Memory B cell (primary cell): ENCODE results near the gene SYMPK.

Source experiments
- ATAC-seq: fragments of 150-1000 bp; cut with Tn5 transposase; 2 replicates; pipeline ENCODE4 v1.10.0; 2021; ENCODE audit warnings: low read depth, mild to moderate bottlenecking, moderate library complexity
- DNase-seq, 2 donors: peaks; one replicate each; pipeline ENCODE4 v3.0.0; 2022; ENCODE audit warnings: low spot score in 2 of 2
- H3K27ac Mint-ChIP-seq: one replicate; pipeline ENCODE4 v1.8.0; 2022; ENCODE audit warnings: mild to moderate bottlenecking, moderate library complexity, mixed read lengths
- H3K27me3 Mint-ChIP-seq: one replicate; pipeline ENCODE4 v1.8.0; 2022; ENCODE audit warnings: mixed read lengths
- H3K36me3 Mint-ChIP-seq: one replicate; pipeline ENCODE4 v1.8.0; 2022; ENCODE audit warnings: mild to moderate bottlenecking, mixed read lengths
- H3K4me1 Mint-ChIP-seq: one replicate; pipeline ENCODE4 v1.8.0; 2022; ENCODE audit warnings: mixed read lengths
- H3K4me3 Mint-ChIP-seq: one replicate; pipeline ENCODE4 v1.8.0; 2022; ENCODE audit warnings: mild to moderate bottlenecking, moderate library complexity, mixed read lengths
- H3K9me3 Mint-ChIP-seq: one replicate; pipeline ENCODE4 v1.8.0; 2022; ENCODE audit warnings: mixed read lengths

The SYMPK gene

DNA sequence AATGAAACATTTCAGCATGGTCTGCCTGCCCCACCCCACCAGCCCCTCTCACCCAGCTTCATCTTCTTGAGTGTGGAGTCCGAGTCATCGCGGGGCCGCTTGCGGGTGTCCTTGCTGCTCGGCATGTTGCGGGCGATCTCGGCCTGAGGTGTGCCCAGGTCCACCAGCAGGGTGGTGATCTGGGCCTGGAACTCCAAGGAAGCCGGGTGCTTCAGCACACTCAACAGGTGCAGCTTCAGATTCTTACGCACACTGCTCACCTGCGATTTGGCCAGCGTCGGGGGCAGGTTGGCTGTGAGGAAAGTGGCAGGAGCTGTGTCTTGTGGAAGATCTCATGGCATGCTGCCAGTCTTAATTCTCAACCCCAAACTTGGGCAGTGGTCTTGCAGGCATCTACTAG lies 20.7 kb downstream of the SYMPK start:
- Mint-ChIP-seq H3K4me3 (no peak overlapping the region), H3K27me3 (no peaks in the 10 kb centered on the region), H3K27ac (no peak overlapping the region), H3K9me3 (no peaks in the 10 kb centered on the region), H3K36me3 (peaks cover 40% of the 10 kb centered on the region), H3K4me1 (no peaks in the 10 kb centered on the region)
- DNase-seq, result no peak
- no peak for ATAC-seq

DNA sequence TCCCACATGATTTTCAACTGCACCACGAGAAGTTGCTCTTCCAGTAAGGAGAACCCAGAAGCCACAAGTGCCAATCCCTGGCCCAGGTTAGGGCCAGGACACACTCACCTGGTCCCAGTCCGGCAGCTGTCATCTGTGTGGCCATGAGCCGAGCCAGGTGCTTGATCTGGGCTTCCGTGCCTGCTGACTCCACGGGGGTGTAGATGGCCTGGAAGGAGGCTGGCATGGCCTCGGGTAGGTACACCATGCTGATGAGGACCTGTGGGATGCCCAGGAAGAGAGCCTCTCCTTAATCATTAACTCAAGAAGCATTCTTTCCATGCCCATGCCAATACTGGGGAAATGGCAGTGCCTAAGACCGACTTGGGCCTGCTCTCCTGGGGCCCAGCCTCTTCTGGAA lies 28.0 kb downstream of the SYMPK start:
- H3K36me3 Mint-ChIP-seq, result peaks cover 35% of the 10 kb centered on the region
- no peak overlapping the region for H3K4me3 Mint-ChIP-seq
- no peaks in the 10 kb centered on the region for H3K4me1 Mint-ChIP-seq
- no peak overlapping the region for H3K27ac Mint-ChIP-seq
- no peaks in the 10 kb centered on the region for H3K9me3 Mint-ChIP-seq
- ATAC-seq (no peak), DNase-seq (no peak)
- H3K27me3 Mint-ChIP-seq, result no peaks in the 10 kb centered on the region

DNA sequence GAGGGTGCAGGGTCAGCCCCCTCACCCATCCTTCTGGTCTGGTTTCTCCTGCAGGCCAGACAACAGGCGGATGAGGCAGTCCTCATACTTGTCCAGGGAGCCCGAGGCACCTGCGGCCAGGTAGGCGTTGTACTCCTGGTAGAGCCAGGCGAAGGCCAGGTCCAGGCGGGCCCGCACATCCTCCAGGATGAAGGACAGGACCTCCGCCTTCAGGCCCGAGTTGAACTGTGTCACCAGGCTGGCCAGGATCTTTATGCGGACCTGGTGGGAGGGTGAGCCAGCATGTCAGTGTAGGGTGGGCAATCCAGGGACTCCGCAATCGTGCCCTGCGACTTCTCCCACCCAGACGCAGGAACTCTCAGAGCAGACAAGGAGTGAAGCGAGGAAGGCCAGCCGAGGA lies 34.0 kb downstream of the SYMPK start:
- peaks cover 3% of the 10 kb centered on the region for H3K4me1 Mint-ChIP-seq
- H3K4me3 Mint-ChIP-seq, result no peak overlapping the region
- ATAC-seq (no peak), DNase-seq (no peak)
- H3K27ac Mint-ChIP-seq, result no peak overlapping the region
- H3K9me3 Mint-ChIP-seq, result no peaks in the 10 kb centered on the region
- no peaks in the 10 kb centered on the region for H3K27me3 Mint-ChIP-seq
- peaks cover 43% of the 10 kb centered on the region for H3K36me3 Mint-ChIP-seq

DNA sequence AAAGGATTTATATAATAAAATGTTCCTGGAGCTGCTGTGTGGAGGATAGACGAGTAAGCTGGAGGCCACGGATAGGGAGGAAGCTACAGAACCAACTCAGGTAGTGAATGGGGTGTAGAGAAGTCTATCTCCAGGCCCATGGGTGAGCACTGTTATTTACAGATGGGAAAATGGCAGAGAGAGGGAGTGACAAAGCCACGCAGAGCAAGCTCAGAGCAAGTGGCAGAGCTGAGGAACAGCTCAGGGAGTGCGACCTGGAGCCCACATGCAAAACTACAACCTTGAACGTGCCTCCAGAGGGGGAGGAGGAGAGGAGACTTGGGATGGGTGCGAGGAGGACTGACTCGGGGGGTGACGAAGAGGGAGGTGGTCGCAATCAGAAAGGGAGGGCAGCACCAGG lies 34.4 kb downstream of the SYMPK start:
- H3K9me3 Mint-ChIP-seq, result no peaks in the 10 kb centered on the region
- DNase-seq, result no peak
- H3K4me1 Mint-ChIP-seq, result peaks cover 3% of the 10 kb centered on the region
- H3K27me3 Mint-ChIP-seq, result no peaks in the 10 kb centered on the region
- no peak overlapping the region for H3K4me3 Mint-ChIP-seq
- peaks cover 43% of the 10 kb centered on the region for H3K36me3 Mint-ChIP-seq
- ATAC-seq, result no peak
- no peak overlapping the region for H3K27ac Mint-ChIP-seq

DNA sequence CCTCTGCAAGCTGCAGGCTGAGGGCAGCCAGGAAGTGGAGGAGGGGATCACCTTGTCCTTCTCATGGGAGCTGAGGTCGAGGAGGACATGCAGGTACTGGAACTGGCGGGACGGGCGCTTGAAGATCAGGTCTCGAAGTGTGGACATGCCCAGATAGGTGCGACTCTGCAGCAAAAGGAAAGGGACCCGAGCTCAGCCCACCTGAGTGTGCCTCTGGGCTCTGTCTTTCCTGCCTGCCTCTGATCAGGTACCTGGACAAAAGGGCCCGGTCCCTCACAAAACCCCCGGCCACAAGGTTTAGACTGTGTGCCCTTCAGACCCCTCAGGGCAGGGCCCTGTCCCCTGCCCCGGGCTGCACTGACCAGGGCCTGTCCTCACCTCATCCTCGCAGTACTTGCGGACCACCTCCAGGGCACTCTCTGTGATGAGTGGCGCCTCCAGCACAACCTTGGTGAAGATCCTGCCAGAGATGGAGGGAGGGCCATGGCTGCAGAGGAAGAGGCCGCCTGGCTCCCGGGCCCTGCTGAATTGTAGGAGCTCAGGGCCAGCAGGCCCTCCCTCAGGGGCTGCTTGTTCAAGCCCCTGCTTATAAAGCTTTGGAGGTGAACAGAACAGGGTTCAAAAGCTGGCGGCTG lies 35.4 kb downstream of the SYMPK start:
- H3K4me1 Mint-ChIP-seq, result peaks cover 3% of the 10 kb centered on the region
- H3K4me3 Mint-ChIP-seq, result no peak overlapping the region
- no peaks in the 10 kb centered on the region for H3K9me3 Mint-ChIP-seq
- H3K27ac Mint-ChIP-seq, result no peak overlapping the region
- DNase-seq, result no peak
- H3K27me3 Mint-ChIP-seq, result no peaks in the 10 kb centered on the region
- ATAC-seq, result no peak
- H3K36me3 Mint-ChIP-seq, result peaks cover 43% of the 10 kb centered on the region

DNA sequence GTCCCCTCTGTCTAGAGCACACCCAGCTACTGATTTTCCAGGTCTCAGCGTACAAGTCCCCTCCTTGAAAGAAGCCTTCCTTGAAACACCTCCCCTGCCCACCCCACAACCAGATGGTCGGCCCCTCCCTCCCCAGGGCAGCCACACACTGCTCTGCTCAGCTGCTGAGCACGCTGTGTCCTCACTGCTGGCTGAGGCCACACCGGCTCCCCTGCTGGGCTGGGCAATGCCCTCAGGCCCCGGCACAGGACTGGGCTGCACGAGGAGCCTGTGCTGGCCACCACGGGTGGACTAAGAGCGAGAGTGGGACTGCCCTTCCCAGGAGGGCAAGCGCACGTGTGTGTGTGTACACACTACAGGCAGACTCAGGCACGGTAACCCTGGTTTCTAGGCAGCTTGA lies 36.0 kb downstream of the SYMPK start:
- H3K36me3 Mint-ChIP-seq, result peaks cover 40% of the 10 kb centered on the region
- DNase-seq (no peak), ATAC-seq (no peak)
- no peak overlapping the region for H3K4me3 Mint-ChIP-seq
- H3K27ac Mint-ChIP-seq, result no peak overlapping the region
- H3K4me1 Mint-ChIP-seq, result peaks cover 3% of the 10 kb centered on the region
- no peaks in the 10 kb centered on the region for H3K27me3 Mint-ChIP-seq
- H3K9me3 Mint-ChIP-seq, result no peaks in the 10 kb centered on the region

DNA sequence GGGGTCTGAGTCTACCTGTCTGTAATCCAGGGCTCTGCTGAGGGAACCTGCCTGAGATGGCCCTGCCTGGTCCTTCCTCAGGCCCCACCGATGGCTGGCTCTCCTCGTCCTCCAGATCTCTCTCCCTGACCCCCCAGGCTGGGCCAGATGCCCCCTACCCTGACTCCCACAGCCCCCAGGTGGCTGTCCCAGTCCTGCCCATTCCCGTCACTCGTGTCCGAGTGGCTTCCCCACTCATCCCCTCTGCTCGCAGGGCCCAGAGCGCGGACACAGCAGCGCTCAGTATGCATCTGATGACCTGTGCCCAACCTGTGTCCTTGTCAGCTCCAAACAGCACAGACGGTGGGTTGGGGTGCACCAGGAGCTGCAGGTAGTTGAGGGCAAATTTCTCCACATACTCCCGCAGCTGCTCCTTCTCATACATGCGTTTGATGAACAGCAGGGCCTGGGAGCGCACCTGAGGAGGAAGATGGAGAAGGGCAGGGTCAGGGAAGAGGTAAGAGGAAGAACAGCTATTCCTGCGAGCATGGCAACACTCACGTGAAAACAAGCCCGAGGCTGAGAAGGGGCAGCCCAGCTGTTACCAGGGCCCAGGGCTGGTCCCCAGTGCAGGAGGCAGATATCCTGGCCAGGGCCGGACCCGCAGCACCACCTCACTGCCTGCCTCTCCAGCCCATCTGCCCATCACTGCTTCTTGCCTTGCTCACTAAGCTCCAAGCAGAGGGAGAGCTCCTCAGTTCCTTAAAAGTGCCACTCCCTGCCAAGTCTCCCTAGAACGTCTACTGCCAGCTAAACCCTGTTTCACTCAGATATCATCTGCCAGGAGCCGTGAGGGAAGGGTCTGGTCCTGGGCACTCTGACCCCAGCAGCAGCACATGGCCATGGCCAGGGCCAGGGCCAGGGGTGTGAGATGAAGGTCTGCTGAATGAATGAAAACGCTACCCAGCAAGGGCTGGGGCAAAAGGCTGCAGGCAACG lies 36.7 kb downstream of the SYMPK start:
- Mint-ChIP-seq H3K36me3 (peaks cover 37% of the 10 kb centered on the region), H3K4me1 (peaks cover 3% of the 10 kb centered on the region), H3K9me3 (no peaks in the 10 kb centered on the region), H3K27ac (no peak overlapping the region), H3K27me3 (no peaks in the 10 kb centered on the region), H3K4me3 (no peak overlapping the region)
- DNase-seq, result no peak
- ATAC-seq, result no peak

DNA sequence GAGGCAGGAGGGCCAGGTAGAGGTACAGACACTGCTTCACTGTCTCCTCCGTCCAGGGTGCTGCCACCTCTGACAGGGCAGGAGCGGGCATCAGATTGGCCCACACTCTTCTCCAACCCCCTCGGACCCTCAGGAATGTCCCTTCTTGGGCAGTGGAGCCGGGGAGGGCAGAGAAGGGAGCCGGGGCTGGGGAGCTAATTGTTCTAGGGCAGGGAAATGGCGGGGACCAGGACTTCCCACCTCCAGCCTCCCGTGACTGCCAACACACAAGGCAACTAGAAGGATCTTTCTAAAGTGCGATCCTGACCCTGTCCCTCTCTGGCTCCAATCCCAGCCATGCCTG lies 37.7 kb downstream of the SYMPK start:
- Mint-ChIP-seq H3K36me3 (peaks cover 35% of the 10 kb centered on the region), H3K4me3 (no peak overlapping the region), H3K27ac (no peak overlapping the region), H3K4me1 (peaks cover 3% of the 10 kb centered on the region), H3K27me3 (no peaks in the 10 kb centered on the region), H3K9me3 (no peaks in the 10 kb centered on the region)
- ATAC-seq (no peak), DNase-seq (no peak)

DNA sequence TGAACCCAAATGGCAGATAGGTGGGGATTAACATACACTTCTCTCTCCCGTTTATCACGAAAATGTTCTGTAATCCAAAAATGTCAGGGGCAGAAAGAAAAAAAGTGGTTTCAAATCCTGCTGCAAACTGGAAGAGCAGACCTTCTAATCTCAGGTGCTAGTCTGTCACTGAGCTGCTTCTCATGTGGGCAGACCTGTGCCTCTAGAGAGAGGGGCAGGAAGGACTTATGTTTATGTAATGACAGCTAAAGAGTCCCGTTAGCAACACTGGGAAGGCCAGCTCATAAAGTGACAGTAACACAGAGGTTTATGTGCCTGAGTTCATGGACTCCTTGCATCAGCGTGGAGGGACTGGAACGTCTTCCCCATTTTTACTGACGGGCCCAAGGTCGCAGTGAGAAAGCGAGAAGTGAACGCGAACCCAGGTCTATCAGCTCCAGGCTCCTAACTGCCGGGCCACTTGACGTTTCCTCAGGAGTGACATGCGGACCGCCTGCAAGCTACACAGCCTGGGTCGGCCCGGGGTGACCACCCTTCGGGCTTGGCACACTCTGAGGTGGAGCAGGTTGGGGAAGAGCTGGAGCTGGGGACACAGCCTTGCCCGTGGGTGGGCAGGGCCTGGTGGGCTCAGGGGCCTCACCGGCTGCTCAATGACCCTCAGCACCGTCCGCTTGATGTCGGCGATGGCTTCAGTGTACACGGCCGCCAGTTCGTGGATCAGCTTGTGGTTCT lies 38.2 kb downstream of the SYMPK start:
- ATAC-seq, result no peak
- no peaks in the 10 kb centered on the region for H3K27me3 Mint-ChIP-seq
- peaks cover 3% of the 10 kb centered on the region for H3K4me1 Mint-ChIP-seq
- H3K27ac Mint-ChIP-seq, result no peak overlapping the region
- DNase-seq, result no peak
- H3K9me3 Mint-ChIP-seq, result no peaks in the 10 kb centered on the region
- peaks cover 30% of the 10 kb centered on the region for H3K36me3 Mint-ChIP-seq
- no peak overlapping the region for H3K4me3 Mint-ChIP-seq

DNA sequence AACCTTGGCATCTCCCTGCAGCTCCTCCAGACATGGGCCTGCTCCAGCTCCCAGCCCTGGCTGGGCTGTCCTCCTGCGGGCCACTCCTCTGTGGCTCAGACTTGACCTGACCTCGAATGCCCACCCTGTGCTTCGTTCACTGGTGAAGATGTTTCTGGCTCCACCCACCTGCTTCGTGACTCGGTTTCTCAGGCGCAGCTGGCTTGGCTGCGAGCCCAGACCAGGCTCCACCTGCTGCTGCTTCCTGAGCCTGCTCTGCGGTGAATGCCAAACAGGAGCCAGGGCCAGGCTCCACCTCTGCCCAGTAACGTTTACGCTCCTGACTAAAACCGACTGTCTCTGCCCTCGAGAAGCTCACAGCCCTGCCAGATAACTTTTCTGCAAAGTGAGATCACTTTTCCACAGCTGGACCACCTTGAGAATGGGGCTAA lies 38.9 kb downstream of the SYMPK start:
- ATAC-seq, result no peak
- DNase-seq, result no peak
- no peaks in the 10 kb centered on the region for H3K27me3 Mint-ChIP-seq
- peaks cover 29% of the 10 kb centered on the region for H3K36me3 Mint-ChIP-seq
- H3K4me1 Mint-ChIP-seq, result peaks cover 3% of the 10 kb centered on the region
- H3K4me3 Mint-ChIP-seq, result no peak overlapping the region
- no peaks in the 10 kb centered on the region for H3K9me3 Mint-ChIP-seq
- no peak overlapping the region for H3K27ac Mint-ChIP-seq

DNA sequence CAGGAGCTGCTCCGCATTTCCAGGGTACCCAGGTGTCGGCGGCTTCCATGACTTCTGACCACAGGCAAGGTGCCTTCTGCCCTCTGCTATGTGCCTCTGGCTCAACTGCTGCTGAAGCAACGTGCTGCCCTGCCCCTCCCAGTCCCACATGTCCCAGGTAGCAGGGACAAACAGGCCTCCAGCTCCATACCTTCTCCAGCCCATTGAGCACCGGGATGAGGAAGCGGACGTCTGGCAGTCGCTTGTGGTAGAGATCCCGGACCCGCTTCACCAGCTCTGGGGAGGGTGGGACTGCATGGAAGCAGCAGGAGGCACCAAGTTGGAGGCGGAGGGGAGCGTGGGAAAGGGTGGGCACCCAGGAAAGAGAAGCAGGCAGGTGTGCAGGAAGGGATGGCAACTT lies 39.8 kb downstream of the SYMPK start:
- Mint-ChIP-seq H3K27ac (no peak overlapping the region), H3K4me3 (no peak overlapping the region), H3K4me1 (no peaks in the 10 kb centered on the region), H3K9me3 (no peaks in the 10 kb centered on the region), H3K27me3 (no peaks in the 10 kb centered on the region), H3K36me3 (peaks cover 22% of the 10 kb centered on the region)
- DNase-seq (no peak), ATAC-seq (no peak)

DNA sequence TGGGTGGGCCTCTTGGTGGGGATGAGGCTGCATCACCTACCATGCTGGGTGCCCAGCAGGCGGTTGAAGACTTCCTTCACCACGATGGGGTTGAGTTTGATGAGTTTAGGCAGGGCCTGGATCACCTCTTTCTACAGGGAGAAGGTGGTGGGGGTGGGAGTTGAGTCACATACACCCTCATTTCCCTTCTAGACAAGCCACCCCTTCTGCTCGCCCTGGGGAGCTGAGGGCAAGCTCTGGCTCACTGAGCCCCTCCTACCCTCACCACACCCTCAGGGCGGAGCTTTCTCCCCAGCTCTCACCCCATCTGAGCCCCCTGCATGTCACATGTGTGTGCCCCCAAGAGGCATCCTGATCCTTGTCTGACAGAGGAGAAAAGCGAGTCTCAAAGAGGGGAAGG lies 40.2 kb downstream of the SYMPK start:
- Mint-ChIP-seq H3K9me3 (no peaks in the 10 kb centered on the region), H3K27ac (no peak overlapping the region), H3K27me3 (no peaks in the 10 kb centered on the region), H3K4me1 (no peaks in the 10 kb centered on the region), H3K36me3 (peaks cover 18% of the 10 kb centered on the region), H3K4me3 (no peak overlapping the region)
- DNase-seq, result no peak
- no peak for ATAC-seq

DNA sequence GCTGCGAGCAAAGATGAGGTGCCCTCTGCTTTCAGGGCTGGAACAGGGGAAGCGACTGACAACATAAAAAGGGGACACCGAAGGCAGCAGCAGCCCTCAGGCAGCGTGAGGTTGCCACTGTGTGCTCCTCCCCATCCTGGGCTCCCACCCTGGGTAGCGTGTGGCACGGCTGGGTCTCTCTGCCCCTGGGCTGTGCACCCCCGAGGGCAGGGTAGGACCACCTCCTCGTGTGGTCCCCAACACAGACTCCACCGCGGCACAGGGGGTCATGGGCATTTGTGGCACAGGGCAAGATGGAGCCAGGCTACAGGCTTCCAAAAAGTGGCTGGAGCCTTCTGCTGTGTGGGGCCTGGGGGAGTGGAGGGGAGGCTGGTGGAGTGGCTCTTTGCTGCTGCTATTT lies 41.4 kb downstream of the SYMPK start:
- DNase-seq, result no peak
- Mint-ChIP-seq H3K27me3 (no peaks in the 10 kb centered on the region), H3K9me3 (no peaks in the 10 kb centered on the region)

DNA sequence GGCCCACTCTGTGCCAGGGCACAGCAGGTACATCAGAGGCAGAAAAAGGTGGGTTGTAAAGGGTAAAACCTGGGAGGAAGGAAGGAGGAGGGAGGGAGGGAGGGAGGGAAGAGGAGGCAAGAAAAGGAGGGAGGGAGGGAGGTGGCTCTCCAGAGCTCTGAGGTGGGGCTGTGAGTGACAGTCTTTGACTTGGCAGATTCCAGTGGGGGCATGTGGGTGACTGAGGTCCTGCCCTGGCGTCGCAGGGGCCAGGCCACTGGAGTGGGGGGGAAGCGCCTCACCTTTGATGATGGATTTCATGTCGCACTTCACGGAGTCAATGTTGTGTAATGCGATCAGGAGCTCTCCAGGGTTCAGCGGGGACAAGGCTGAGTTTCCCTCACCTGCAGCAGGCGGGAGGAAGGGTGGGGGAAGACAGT lies 41.8 kb downstream of the SYMPK start:
- no peaks in the 10 kb centered on the region for H3K9me3 Mint-ChIP-seq
- peaks cover 13% of the 10 kb centered on the region for H3K36me3 Mint-ChIP-seq
- no peaks in the 10 kb centered on the region for H3K27me3 Mint-ChIP-seq
- DNase-seq, result no peak
- no peak overlapping the region for H3K4me3 Mint-ChIP-seq
- no peak overlapping the region for H3K27ac Mint-ChIP-seq
- ATAC-seq, result no peak
- H3K4me1 Mint-ChIP-seq, result peaks cover 3% of the 10 kb centered on the region

More for the DNA sequence above, 41.4 kb downstream of the SYMPK start:
- H3K4me3 Mint-ChIP-seq, result no peak overlapping the region
- H3K27ac Mint-ChIP-seq, result no peak overlapping the region
- peaks cover 14% of the 10 kb centered on the region for H3K36me3 Mint-ChIP-seq
- H3K4me1 Mint-ChIP-seq, result peaks cover 3% of the 10 kb centered on the region
- ATAC-seq, result no peak
